Glomerular endothelial cell (primary cell): ENCODE measurements around the gene KDM4B. TPM values are rescaled to one million over a fixed set of nuclear protein-coding genes. Genes with fewer than 3 reads are reported as not detected.
"Not testable (repeated sequence)": the region's sequence is repeated elsewhere in the genome, so short reads cannot be mapped to it uniquely, and the experiment has no call there.

Experiments
- DNase-seq: peaks from one replicate; pipeline ENCODE4 v3.0.0-alpha.2; 2011; ENCODE audit warnings: low read depth, low spot score; ENCODE audit errors: extremely low read depth
- total RNA-seq: library from RNA; depleted of rRNA; stranded (reverse); fragments of >200 nt; gene quantifications from 2 replicates; pipeline ENCODE4 v1.2.3, GENCODE V29; 2015

KDM4B gene
- total RNA-seq, 1 donor from 2014 or later, result 47.5 TPM

GRCh38 chr19:5155586-5156210 lies 186.8 kb downstream of the KDM4B start:
- DNase-seq, result no peak

- no peak for DNase-seq
These were observed 187.5 kb downstream of the KDM4B start for GRCh38 chr19:5156231-5156986.

DNA sequence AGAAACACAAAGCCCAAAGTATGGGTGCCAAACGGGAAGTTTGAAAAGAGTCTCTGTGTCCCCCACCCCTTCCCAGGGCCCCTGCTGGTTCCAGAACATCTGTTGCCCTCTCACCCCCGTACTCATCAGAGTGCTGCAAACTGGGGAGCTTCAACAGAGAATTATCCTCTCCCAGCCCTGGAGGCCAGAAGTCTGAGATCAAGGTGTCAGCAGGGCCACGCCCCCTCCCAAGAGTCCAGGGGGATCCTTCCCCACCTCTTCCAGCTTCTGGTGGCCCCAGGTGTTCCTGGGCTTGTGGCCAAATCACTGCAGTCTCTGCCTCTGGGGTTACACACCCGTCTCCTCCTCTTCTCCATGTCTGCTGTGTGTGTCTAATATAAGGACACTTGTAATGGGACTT lies 188.3 kb downstream of the KDM4B start:
- DNase-seq, result no peak

DNA sequence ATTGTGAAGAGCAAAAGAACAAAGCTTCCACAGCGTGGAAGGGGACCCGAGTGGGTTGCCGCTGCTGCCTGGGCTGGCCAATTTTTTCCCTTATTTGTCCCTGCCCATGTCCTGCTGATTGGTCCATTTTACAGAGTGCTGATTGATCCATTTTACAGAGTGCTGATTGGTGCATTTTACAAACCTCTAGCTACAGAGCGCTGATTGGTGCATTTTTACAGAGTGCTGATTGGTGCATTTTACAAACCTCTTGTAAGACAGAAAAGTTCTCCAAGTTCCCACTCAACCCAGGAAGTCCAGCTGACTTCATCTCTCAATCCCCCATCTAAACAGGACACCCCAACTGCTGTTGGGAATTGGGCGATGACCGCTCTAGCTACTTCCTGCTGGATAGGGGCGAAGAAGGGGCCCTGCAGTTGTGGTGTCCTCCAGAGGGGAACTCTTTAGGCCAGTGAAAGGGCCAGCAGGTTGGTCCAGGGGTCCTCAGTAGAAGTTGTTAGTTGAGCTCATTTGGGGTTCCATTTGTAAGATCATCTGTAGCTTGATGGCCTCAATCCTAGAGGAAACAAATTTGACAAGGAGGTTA lies 189.7 kb downstream of the KDM4B start:
- not testable (repeated sequence) for DNase-seq

GRCh38 chr19:5160158-5160795 lies 191.4 kb downstream of the KDM4B start:
- not testable (repeated sequence) for DNase-seq

GRCh38 chr19:5164845-5165696 lies 196.2 kb downstream of the KDM4B start:
- DNase-seq, result not testable (repeated sequence)

- DNase-seq, result no peak
These were observed 196.7 kb downstream of the KDM4B start for GRCh38 chr19:5165697-5166019.

DNA sequence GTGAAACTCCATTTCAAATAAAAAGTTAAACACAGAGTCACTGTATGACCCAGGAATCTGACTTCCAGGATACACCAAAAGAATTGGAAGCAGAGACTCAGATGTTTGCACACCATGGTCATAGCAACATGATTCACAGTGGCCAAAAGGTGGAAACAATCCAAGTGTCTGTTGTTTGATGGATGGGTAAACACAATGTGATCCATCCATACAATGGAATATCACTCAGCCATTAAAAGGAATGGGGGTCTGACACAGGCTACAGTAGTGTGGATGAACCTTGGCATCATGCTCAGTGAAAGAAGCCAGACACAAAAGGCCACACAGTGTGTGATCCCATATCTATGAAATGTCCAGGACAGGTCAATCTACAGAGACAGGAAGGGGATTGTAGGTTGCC lies 197.3 kb downstream of the KDM4B start:
- DNase-seq, result no peak

DNA sequence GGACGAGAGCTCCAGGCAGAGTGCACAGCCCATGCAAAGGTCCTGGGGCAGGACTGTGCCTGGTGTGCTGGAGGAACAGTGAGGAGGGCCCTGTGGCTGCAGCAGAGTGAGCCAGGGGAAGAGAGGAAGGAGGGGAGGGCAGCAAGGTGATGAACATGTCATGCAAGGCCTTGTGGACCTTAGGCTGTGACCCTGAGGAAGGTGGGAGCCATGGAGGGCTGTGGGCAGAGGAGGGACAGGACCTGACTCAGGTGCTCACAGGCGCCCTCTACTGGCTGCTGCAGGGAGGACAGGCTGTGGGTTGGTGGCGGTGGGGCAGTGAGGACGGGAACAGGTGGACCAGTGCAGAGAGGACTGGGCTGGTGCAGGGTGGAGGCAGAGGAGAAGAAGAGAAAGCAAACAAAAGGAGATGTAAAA lies 201.4 kb downstream of the KDM4B start:
- DNase-seq, result no peak

- DNase-seq, result no peak
These were observed 202.8 kb downstream of the KDM4B start for GRCh38 chr19:5171711-5172110.

DNA sequence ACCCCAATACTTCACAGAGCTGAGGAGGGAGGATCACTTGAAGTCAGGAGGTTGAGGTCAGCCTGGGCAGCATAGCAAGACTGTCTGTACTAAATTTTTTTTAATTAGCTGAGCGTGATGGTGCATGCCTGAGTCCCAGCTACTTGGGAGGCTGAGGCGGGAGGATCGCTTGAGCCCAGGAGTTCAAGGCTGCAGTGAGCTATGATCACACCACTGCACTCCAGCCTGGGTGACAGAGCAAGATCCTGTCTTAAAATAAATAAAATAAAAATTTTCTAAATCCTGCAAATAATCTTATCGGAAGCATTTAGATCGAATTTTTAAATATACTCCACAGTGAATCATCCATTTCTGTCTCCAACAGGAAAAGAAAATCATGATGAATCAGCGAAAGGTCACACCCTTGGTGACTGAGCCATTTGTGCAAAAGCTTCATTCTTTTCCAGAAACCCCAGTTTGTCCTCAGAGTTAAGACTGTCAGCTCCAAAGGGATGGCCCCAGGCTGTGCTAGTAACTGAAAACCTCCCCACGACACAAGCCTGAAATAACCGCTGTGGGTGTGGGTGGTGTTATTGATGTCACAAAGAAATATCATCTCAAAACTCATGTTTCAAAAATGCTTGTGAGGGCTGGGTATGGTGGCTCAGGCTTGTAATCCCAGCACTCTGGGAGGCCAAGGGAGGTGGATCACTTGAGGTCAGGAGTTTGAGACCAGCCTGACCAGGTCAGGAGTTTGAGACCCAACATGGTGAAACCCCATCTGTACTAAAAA lies 204.1 kb downstream of the KDM4B start:
- peak; percentile 44 for DNase-seq

DNA sequence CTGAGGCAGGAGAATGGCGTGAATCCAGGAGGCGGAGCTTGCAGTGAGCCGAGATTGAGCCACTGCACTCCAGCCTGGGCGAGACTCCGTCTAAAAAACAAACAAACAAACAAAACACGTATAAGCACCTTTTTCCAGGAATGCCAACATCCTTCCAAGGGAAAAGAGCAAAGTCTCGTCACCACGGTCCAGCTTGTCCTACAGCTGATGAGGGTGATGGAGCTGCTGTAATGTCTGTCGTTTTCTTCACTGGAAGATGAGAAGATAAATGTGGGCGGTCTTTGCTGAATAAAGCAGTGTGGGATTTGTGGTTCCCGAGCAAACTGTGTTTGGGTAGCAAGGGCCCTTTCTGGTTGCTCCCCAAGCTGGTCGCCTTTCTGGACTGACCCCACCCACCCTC lies 205.1 kb downstream of the KDM4B start:
- no peak for DNase-seq

DNA sequence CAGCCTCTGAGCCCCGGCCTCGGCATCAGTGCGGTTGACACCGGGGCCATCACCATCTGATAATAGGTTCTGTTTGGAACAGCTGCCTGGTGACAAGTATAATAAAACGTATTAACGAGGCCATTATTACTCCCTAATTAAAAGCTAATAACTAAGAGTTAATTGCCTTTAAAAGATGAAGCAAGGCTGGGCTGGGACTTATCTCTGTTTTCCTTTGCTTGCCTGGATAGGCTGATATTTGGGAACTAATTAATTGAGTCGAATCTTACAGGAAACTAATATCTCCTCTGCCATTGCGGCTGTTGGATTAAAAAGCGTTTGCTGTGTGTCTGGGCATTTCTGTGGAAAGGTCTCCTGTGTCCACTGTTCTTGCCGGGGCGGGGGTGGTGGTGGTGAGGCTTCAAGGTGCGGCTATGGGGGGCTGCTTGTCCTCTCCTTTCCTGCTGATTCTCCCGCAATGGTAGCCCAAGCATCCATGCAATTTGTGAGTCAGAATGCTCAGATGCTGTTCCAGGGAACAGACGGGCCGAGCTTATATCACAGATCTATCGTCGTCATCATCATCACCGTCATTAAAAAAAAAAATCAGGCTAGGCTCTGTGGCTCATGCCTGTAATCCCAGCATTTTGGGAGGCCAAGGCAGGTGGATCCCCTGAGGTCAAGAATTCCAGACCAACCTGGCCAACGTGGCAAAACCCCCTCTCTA lies 209.0 kb downstream of the KDM4B start:
- DNase-seq, result no peak

DNA sequence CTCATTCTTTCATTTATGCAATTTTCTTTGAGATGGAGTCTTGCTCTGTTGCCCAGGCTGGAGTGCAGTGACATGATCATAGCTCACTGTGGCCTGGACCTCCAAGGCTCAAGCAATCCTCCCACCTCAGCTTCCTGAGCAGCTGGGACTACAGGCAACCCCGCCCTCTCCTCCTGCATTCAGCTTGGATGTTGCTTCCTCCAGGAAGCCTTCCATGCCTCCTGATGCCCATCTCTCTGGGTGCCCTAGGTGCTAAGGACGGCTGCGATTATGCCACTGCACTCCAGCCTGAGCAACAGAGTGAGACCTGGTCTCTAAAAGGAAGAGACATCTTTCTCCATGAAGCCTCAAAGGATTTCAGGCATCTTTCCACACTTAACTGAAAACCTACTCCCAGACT lies 209.9 kb downstream of the KDM4B start:
- no peak for DNase-seq

DNA sequence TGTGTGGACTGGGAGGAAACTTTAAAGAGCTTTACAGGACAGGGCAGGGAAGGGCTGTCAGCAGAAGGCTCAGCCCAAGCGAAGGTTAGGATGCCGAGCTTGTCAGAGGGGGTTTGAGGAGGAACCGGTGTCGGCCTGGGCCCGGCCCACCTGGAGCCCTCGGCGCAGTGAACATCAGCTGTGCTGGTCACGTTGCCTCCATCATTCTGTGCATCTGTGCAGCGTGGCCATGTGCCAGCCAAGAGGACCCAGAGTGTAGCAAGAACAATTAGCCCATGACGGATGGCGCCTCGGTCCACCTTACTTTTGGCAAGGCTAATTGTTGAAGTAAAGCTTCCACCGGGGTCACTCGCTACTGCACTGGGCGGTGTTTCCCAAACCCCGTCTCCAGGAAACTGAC lies 210.3 kb downstream of the KDM4B start:
- DNase-seq, result no peak

GRCh38 chr19:5181329-5181728 lies 212.4 kb downstream of the KDM4B start:
- no peak for DNase-seq

- DNase-seq, result no peak
These were observed 213.8 kb downstream of the KDM4B start for GRCh38 chr19:5182751-5183150.

- DNase-seq, result no peak
These were observed 214.7 kb downstream of the KDM4B start for GRCh38 chr19:5183616-5184015.

DNA sequence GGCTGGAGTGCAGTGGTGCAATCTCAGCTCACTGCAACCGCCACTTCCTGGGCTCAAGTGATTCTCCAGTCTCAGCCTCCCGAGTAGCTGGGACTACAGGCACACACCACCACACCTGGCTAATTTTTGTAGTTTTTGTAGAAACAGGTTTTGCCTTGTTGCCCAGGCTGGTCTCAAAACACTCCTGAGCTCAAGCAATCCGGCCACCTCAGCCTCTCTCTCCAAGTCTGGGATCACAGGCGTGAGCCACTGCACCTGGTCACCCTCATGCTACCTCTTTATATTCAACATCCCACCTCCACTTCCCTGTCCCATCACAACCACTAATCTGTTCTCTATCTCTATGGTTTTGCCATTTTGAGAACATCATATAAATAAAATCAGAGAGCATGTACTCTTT lies 216.0 kb downstream of the KDM4B start:
- no peak for DNase-seq
